Measurements from ENCODE around the gene STK36.

- no peak for TF ChIP-seq CTCF (IDR thresholded peaks at IDR 0.05; ENCODE audit: low read depth, low read length)
- TF ChIP-seq EZH2phosphoT487 (IDR thresholded peaks at IDR 0.05; ENCODE audit: low read depth), result no peak
Observed at GRCh38 chr2:218643751-218644310, 28.1 kb upstream of the STK36 start.
